Activated CD8-positive, alpha-beta memory T cell treated with anti-CD3 and anti-CD28 coated beads, Interleukin-2, amount 50 U/mL, for 1 hour (primary cell): ENCODE measurements around the gene WNT8A.
"Not testable (repeated sequence)": the region's sequence is repeated elsewhere in the genome, so short reads cannot be mapped to it uniquely, and the experiment has no call there.

Experiments used
- DNase-seq: peaks from one replicate; pipeline ENCODE4 v3.0.0-alpha.2; 2020; ENCODE audit errors: extremely low read depth

WNT8A gene

GRCh38 chr5:138083702-138084101 lies at the start of gene WNT8A:
TSS of gene WNT8A (plus strand) at chr5:138084033. CDS start at chr5:138084128, 95 bp downstream.
- no peak for DNase-seq

GRCh38 chr5:138035605-138036537 lies 48.0 kb upstream of the WNT8A start:
- DNase-seq = peak; percentile 23

GRCh38 chr5:138037271-138037670 lies 46.6 kb upstream of the WNT8A start:
- DNase-seq = no peak

- DNase-seq = no peak
Observed at GRCh38 chr5:138037907-138038633, 45.8 kb upstream of the WNT8A start.

- no peak for DNase-seq
Observed at GRCh38 chr5:138038826-138039225, 45.0 kb upstream of the WNT8A start.

- DNase-seq = not testable (repeated sequence)
Observed at GRCh38 chr5:138045283-138045682, 38.5 kb upstream of the WNT8A start.

GRCh38 chr5:138051441-138052296 lies 32.2 kb upstream of the WNT8A start:
- DNase-seq = no peak

- DNase-seq = not testable (repeated sequence)
Observed at GRCh38 chr5:138052718-138053117, 31.1 kb upstream of the WNT8A start.

GRCh38 chr5:138053554-138053953 lies 30.3 kb upstream of the WNT8A start:
- no peak for DNase-seq

GRCh38 chr5:138054206-138054605 lies 29.6 kb upstream of the WNT8A start:
- DNase-seq = no peak

GRCh38 chr5:138054847-138055558 lies 28.8 kb upstream of the WNT8A start:
- no peak for DNase-seq

- no peak for DNase-seq
Observed at GRCh38 chr5:138064526-138064925, 19.3 kb upstream of the WNT8A start.

GRCh38 chr5:138065102-138065501 lies 18.7 kb upstream of the WNT8A start:
- no peak for DNase-seq

- DNase-seq = no peak
Observed at GRCh38 chr5:138067945-138068344, 15.9 kb upstream of the WNT8A start.

GRCh38 chr5:138068742-138069600 lies 14.9 kb upstream of the WNT8A start:
- peak; percentile 22 for DNase-seq

- not testable (repeated sequence) for DNase-seq
Observed at GRCh38 chr5:138070026-138070425, 13.8 kb upstream of the WNT8A start.

- no peak for DNase-seq
Observed at GRCh38 chr5:138077064-138077696, 6.7 kb upstream of the WNT8A start.

GRCh38 chr5:138078006-138078643 lies 5.7 kb upstream of the WNT8A start:
- no peak for DNase-seq

GRCh38 chr5:138082033-138082432 lies 1.8 kb upstream of the WNT8A start:
- DNase-seq = no peak
